K562 (cell line): ENCODE measurements around the gene MRLN. TPM values are rescaled to one million over a fixed set of nuclear protein-coding genes. Genes with fewer than 3 reads are reported as not detected.

Experiments used
- CEBPZ ChIP-seq: fragments of 150-350 bp; IDR thresholded peaks from 2 replicates; pipeline ENCODE4 v1.6.1; 2014; ENCODE audit warnings: low read depth, mild to moderate bottlenecking, low read length, borderline replicate concordance
- CHD1 ChIP-seq: fragments of 200-600 bp; sonication (generic); IDR thresholded peaks from one replicate; pipeline ENCODE4 v1.6.1; 2012; ENCODE audit warnings: mild to moderate bottlenecking, moderate library complexity, low read length, inconsistent platforms
- DPF2 ChIP-seq: fragments of 450-650 bp; IDR thresholded peaks from 2 replicates; pipeline ENCODE4 v1.6.1; 2016
- GATAD2A ChIP-seq: fragments of 450-650 bp; IDR thresholded peaks from 2 replicates; pipeline ENCODE4 v1.6.1; 2017
- MAFK ChIP-seq: IDR thresholded peaks from 2 replicates; pipeline ENCODE4 v1.6.1; 2011; ENCODE audit warnings: low read length, improper control_type of control experiment
- PYGO2 ChIP-seq: fragments of 450-650 bp; IDR thresholded peaks from 2 replicates; pipeline ENCODE4 v1.6.1; 2016; ENCODE audit warnings: mild to moderate bottlenecking, missing genetic modification characterization, moderate library complexity, missing compliant biosample characterization
- UBTF ChIP-seq, 2 experiments: IDR thresholded peaks; 2 replicates each; pipeline ENCODE4 v1.6.1; 2012; ENCODE audit warnings: improper control_type of control experiment in 2 of 2, low read depth in 2 of 2, low read length in 2 of 2, borderline replicate concordance in 1 of 2
- polyA plus RNA-seq, 8 experiments: library from polyadenylated mRNA; depleted of rRNA in 4 of 8; stranded (reverse) in 5 of 8; unstranded in 3 of 8; fragments of >200 nt; fragmentation: Nextera tagmentation in 2 of 8; fragmentation: Illumina TruSeq in 1 of 8; extraction: Ambion mirVana in 2 of 8; extraction: Trizol in 1 of 8; gene quantifications; 2 replicates each; pipeline versions ENCODE4 v1.2.1 to v1.2.3, GENCODE V29; 2011 to 2014; ENCODE audit warnings: inconsistent platforms in 1 of 8, missing spikeins in 1 of 8
- total RNA-seq, 7 experiments: library from RNA; depleted of rRNA in 6 of 7; stranded (reverse); fragments of >200 nt in 6 of 7; fragmentation: Illumina TruSeq in 2 of 7; extraction: Trizol in 2 of 7; gene quantifications; 2 replicates each; pipeline versions ENCODE4 v1.2.1 to v1.2.3, GENCODE V29; 2011 to 2021; ENCODE audit warnings: low replicate concordance in 1 of 7

The MRLN gene
- total and polyA plus RNA-seq, 9 of the 15 experiments (the other 6 are each of a cell fraction or from before 2014, with no cell fraction given) = 0.07 to 0.13 TPM; not detected in 7

- TF ChIP-seq CEBPZ (no peak), MAFK (peak; percentile 59; the same call in 1 of the 2 replicates), CHD1 (no peak), DPF2 (peak; percentile 85), UBTF (IDR thresholded peaks at IDR 0.05; ENCODE audit: borderline replicate concordance in 1 of 2, low read depth in 2 of 2, low read length in 2 of 2) (no peak), PYGO2 (0 out of 2 replicates have a peak, but pooled peaks have one; percentile 13), GATAD2A (no peak)
Measured at GRCh38 chr10:59713196-59713821, 39.9 kb downstream of the MRLN start (continued).
